KOPT-K1 (cell line): Measurements from ENCODE around the gene PFDN1.

Experiments
- H3K27ac ChIP-seq: fragments of 200-600 bp; sonication (generic); 2 replicates; pipeline ENCODE4 v1.5.1; 2016; ENCODE audit warnings: antibody characterized with exemption, mild to moderate bottlenecking, low read depth, low read length; ENCODE audit not compliant: poor library complexity, severe bottlenecking
- H3K36me3 ChIP-seq: fragments of 200-600 bp; sonication (generic); 2 replicates; pipeline ENCODE4 v1.5.1; 2017; ENCODE audit warnings: antibody characterized with exemption, mild to moderate bottlenecking, low read length, moderate library complexity; ENCODE audit not compliant: insufficient read depth
- H3K9me3 ChIP-seq: fragments of 200-600 bp; sonication (generic); 2 replicates; pipeline ENCODE4 v1.5.1; 2017; ENCODE audit warnings: antibody characterized with exemption, low read length, mild to moderate bottlenecking; ENCODE audit not compliant: insufficient read depth, poor library complexity, severe bottlenecking

Gene PFDN1

GRCh38 chr5:140318792-140319191 is 15.9 kb upstream of the PFDN1 start:
- Histone ChIP-seq H3K9me3 (no peaks in the 10 kb centered on the region), H3K36me3 (no peaks in the 10 kb centered on the region), H3K27ac (no peak overlapping the region)

GRCh38 chr5:140317859-140318258 is 15.0 kb upstream of the PFDN1 start:
- H3K27ac ChIP-seq = no peak overlapping the region
- no peaks in the 10 kb centered on the region for H3K36me3 ChIP-seq
- H3K9me3 ChIP-seq = no peaks in the 10 kb centered on the region

GRCh38 chr5:140312791-140313189 is 9.9 kb upstream of the PFDN1 start:
- Histone ChIP-seq H3K27ac (no peak overlapping the region), H3K9me3 (no peaks in the 10 kb centered on the region), H3K36me3 (no peaks in the 10 kb centered on the region)

GRCh38 chr5:140312067-140312790 is 9.3 kb upstream of the PFDN1 start:
- H3K27ac ChIP-seq = no peak overlapping the region
- H3K9me3 ChIP-seq = no peaks in the 10 kb centered on the region
- no peaks in the 10 kb centered on the region for H3K36me3 ChIP-seq

GRCh38 chr5:140311011-140311467 is 8.1 kb upstream of the PFDN1 start:
- Histone ChIP-seq H3K9me3 (no peaks in the 10 kb centered on the region), H3K27ac (no peak overlapping the region), H3K36me3 (no peaks in the 10 kb centered on the region)

GRCh38 chr5:140310434-140310833 is 7.5 kb upstream of the PFDN1 start:
- no peak overlapping the region for H3K27ac ChIP-seq
- H3K36me3 ChIP-seq = no peaks in the 10 kb centered on the region
- H3K9me3 ChIP-seq = no peaks in the 10 kb centered on the region

GRCh38 chr5:140309706-140310249 is 6.9 kb upstream of the PFDN1 start:
- no peaks in the 10 kb centered on the region for H3K36me3 ChIP-seq
- H3K27ac ChIP-seq = no peak overlapping the region

GRCh38 chr5:140305471-140305870 is 2.6 kb upstream of the PFDN1 start:
- Histone ChIP-seq H3K36me3 (peaks cover 2% of the 10 kb centered on the region; the same call in 1 of the 2 replicates), H3K9me3 (no peaks in the 10 kb centered on the region), H3K27ac (no peak overlapping the region)

More at GRCh38 chr5:140309706-140310249, 6.9 kb upstream of the PFDN1 start:
- no peaks in the 10 kb centered on the region for H3K9me3 ChIP-seq

GRCh38 chr5:140303966-140304365 is 1.1 kb upstream of the PFDN1 start:
- peaks cover 15% of the 10 kb centered on the region; the same call in 1 of the 2 replicates for H3K36me3 ChIP-seq
- no peaks in the 10 kb centered on the region for H3K9me3 ChIP-seq
- H3K27ac ChIP-seq = no peak overlapping the region

GRCh38 chr5:140301136-140301535 is 1.8 kb downstream of the PFDN1 start:
- H3K36me3 ChIP-seq = peaks cover 37% of the 10 kb centered on the region
- H3K27ac ChIP-seq = no peak overlapping the region
- H3K9me3 ChIP-seq = no peaks in the 10 kb centered on the region

GRCh38 chr5:140299056-140299455 is 3.8 kb downstream of the PFDN1 start:
- peaks cover 37% of the 10 kb centered on the region for H3K36me3 ChIP-seq
- no peak overlapping the region for H3K27ac ChIP-seq
- H3K9me3 ChIP-seq = no peaks in the 10 kb centered on the region

- Histone ChIP-seq H3K36me3 (peaks cover 37% of the 10 kb centered on the region), H3K9me3 (no peaks in the 10 kb centered on the region), H3K27ac (no peak overlapping the region)
Measured at GRCh38 chr5:140298183-140298601, 4.7 kb downstream of the PFDN1 start.

- Histone ChIP-seq H3K27ac (no peak overlapping the region), H3K36me3 (peaks cover 37% of the 10 kb centered on the region), H3K9me3 (no peaks in the 10 kb centered on the region)
Measured at GRCh38 chr5:140297283-140297682, 5.6 kb downstream of the PFDN1 start.

GRCh38 chr5:140296289-140296688 is 6.6 kb downstream of the PFDN1 start:
- Histone ChIP-seq H3K36me3 (peaks cover 37% of the 10 kb centered on the region), H3K27ac (no peak overlapping the region), H3K9me3 (no peaks in the 10 kb centered on the region)

GRCh38 chr5:140295414-140295813 is 7.5 kb downstream of the PFDN1 start:
- H3K27ac ChIP-seq = no peak overlapping the region
- no peaks in the 10 kb centered on the region for H3K9me3 ChIP-seq
- H3K36me3 ChIP-seq = peaks cover 34% of the 10 kb centered on the region

- no peak overlapping the region for H3K27ac ChIP-seq
- H3K9me3 ChIP-seq = no peaks in the 10 kb centered on the region
- peaks cover 28% of the 10 kb centered on the region for H3K36me3 ChIP-seq
Measured at GRCh38 chr5:140294753-140295152, 8.1 kb downstream of the PFDN1 start.
